Measurements from ENCODE around the gene FGF12.

Gene FGF12

DNA sequence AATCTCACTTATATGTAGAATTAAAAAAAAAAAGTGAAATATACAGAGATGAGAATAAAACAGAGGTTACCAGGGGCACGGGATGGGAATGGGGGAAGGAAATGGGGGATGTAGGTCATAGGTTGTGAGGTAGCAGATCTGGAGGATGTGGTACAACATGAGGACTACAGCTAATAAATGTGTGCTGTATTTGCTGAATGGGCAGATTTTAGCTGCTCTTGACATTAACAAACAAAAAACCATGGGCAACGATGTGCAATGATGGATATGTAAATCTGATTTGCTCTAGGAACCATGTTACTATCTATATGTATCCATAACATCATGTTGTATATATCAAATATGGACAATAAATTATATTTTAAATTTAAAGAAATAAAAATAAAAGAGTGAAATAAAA is 87.4 kb downstream of the FGF12 start:
- in situ Hi-C loops (cut with HindIII; ENCODE audit: low sequenced_read_pairs), result no loop called here
- DNase-seq (ENCODE audit: low read depth, low spot score), result no peak
- TF ChIP-seq CTCF (IDR thresholded peaks at IDR 0.05; ENCODE audit: low read depth, low read length), result no peak
- H3K4me3 ChIP-seq (ENCODE audit: low read depth, low read length), result no peak overlapping the region

DNA sequence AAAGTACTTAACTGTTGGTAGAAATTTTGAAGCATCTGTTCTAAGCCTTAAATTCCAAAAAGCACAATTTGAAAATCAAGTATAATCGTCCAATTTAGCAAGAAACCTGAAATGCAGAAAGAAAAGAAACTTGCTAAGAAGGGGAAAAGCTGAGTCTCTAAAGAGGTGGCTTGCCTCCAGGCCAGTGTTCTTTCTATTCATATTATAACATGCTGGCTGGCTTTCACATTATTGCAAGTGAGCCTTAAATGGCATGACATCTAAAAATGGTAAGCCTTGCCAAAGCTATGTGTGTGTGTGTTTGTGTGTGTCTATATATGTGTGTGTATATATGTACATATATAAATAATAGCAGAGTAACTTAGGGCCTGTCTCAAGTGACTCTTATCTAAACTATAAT is 89.5 kb downstream of the FGF12 start:
- in situ Hi-C loops (cut with HindIII; ENCODE audit: low sequenced_read_pairs), result no loop called here
- H3K4me3 ChIP-seq (ENCODE audit: low read depth, low read length), result no peak overlapping the region
- TF ChIP-seq CTCF (IDR thresholded peaks at IDR 0.05; ENCODE audit: low read depth, low read length), result no peak
- DNase-seq (ENCODE audit: low read depth, low spot score), result no peak

GRCh38 chr3:192636517-192637444 is 90.6 kb downstream of the FGF12 start:
- DNase-seq (ENCODE audit: low read depth, low spot score), result no peak
- in situ Hi-C loops (cut with HindIII; ENCODE audit: low sequenced_read_pairs), result no loop called here
- H3K4me3 ChIP-seq (ENCODE audit: low read depth, low read length), result no peak overlapping the region
- no peak for TF ChIP-seq CTCF (IDR thresholded peaks at IDR 0.05; ENCODE audit: low read depth, low read length)

DNA sequence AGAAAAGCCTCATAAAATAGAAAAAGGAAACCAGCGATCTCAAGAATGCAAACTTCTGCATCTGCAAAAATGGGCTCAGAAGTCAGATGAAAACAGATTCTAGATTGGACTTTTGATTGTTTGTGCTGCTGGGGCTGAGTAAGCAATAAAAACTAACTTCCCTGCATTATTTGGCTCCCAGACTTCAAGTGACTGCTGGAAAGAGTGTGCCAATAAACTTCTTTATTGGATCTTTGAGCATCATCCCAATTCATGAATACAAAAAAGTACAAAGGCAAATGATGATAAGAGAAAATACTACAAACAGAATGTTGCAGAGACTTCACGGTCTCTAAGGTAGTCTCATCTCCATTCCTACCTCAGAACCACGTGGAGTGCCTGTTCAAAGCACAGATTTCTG is 97.9 kb downstream of the FGF12 start:
- H3K4me3 ChIP-seq (ENCODE audit: low read depth, low read length), result no peak overlapping the region
- no peak for DNase-seq (ENCODE audit: low read depth, low spot score)
- TF ChIP-seq CTCF (IDR thresholded peaks at IDR 0.05; ENCODE audit: low read depth, low read length), result no peak
- in situ Hi-C loops (cut with HindIII; ENCODE audit: low sequenced_read_pairs), result no loop called here

DNA sequence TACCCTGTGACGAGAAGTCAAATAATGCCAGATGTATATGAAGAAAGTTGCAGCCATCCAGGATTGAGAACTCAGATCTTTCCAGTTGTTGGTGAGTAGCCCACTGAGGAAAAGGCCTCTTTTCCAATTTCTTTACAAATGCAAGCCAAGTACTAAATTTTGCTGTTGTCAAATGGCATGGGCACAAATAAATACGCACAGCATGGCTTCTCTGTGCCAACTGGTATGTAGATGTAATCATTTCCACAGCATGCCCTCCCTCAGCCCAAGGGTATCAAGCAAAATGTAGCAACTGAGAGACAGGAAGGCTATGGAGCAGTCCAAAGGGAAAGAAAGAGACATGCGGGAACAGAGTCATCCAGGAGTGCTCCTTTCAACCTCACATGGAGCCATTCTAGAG is 105.4 kb downstream of the FGF12 start:
- TF ChIP-seq CTCF (IDR thresholded peaks at IDR 0.05; ENCODE audit: low read depth, low read length), result no peak
- no peak for DNase-seq (ENCODE audit: low read depth, low spot score)
- in situ Hi-C loops (cut with HindIII; ENCODE audit: low sequenced_read_pairs), result no loop called here
- no peak overlapping the region for H3K4me3 ChIP-seq (ENCODE audit: low read depth, low read length)

GRCh38 chr3:192620275-192620674 is 107.1 kb downstream of the FGF12 start:
- no peak for DNase-seq (ENCODE audit: low read depth, low spot score)
- in situ Hi-C loops (cut with HindIII; ENCODE audit: low sequenced_read_pairs), result no loop called here
- no peak for TF ChIP-seq CTCF (IDR thresholded peaks at IDR 0.05; ENCODE audit: low read depth, low read length)
- H3K4me3 ChIP-seq (ENCODE audit: low read depth, low read length), result no peak overlapping the region
